Melanocyte of skin (primary cell): ENCODE measurements around the gene PRTFDC1. TPM values are rescaled to one million over a fixed set of nuclear protein-coding genes. Genes with fewer than 3 reads are reported as not detected.

Source experiments
- small RNA-seq, 2 donors: library from RNA; depleted of rRNA; stranded (forward); fragments of <200 nt; gene quantifications; one replicate each; pipeline ENCODE3, GENCODE V24; 2012
- total RNA-seq, 2 donors: library from RNA; depleted of rRNA; stranded (reverse); fragments of >200 nt; gene quantifications; 2 replicates each; pipeline ENCODE4 v1.2.3, GENCODE V29; 2012

Gene PRTFDC1, protein sequence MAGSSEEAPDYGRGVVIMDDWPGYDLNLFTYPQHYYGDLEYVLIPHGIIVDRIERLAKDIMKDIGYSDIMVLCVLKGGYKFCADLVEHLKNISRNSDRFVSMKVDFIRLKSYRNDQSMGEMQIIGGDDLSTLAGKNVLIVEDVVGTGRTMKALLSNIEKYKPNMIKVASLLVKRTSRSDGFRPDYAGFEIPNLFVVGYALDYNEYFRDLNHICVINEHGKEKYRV
- total RNA-seq = under 1 TPM; under 0.01 to 1.00 TPM

DNA sequence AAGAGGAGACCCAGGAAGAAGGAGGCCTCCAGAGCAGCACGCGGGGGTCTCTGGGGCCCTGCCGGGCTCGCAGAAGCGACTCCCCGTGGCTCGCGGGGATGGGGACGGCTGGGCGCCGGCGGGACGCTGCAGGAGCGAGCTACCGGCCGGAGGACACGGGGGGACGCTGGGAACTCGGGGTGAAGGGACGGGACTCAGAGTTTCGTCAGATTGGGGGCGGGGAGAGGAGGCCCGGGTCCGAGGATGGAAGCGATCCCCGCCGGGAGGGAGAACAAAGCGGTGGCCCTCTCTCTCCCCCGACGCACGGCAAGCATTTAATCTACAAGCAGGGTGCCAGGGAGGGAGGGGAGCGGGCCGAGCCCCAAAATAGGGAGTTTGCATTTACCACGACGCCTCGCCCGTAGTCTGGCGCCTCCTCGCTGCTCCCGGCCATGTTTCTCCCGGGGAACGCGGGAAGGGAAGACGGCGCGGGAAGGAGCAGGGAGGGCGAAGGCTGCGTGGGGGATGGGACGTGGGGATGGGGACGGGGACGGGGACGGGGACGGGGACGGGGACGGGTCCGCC, at the start of gene PRTFDC1:
Gene PRTFDC1, minus strand, starts transcription at position 464 of the 564 bp plus-strand sequence. Its CDS starts 31 bp downstream, at position 433.

Small RNAs within 50 kb of the gene (small RNA-seq; reads per million reads assigned to genes)
- gene AL512598.1 = 0 reads per million in 2 donors
- 0 reads per million in 2 donors for gene RN7SKP241

Other genes with a start within 250 kb of the PRTFDC1 start
- 100 to 1,000 TPM in 1 of 2 donors, 10 to 100 TPM in 1; 99.6 to 120 TPM for gene ARHGAP21, start 228.7 kb downstream of the PRTFDC1 start, total RNA-seq
- under 1 TPM; under 0.01 TPM for gene ENKUR, start 63.6 kb upstream of the PRTFDC1 start, total RNA-seq
- gene THNSL1, start 64.0 kb upstream of the PRTFDC1 start, total RNA-seq = 1 to 10 TPM; 4.1 to 4.3 TPM
- 10 to 100 TPM in 1 of 2 donors, 1 to 10 TPM in 1; 1.3 to 10.3 TPM for gene GPR158, start 222.4 kb upstream of the PRTFDC1 start, total RNA-seq